ENCODE measurements around the gene GTF2IRD1.

DNA sequence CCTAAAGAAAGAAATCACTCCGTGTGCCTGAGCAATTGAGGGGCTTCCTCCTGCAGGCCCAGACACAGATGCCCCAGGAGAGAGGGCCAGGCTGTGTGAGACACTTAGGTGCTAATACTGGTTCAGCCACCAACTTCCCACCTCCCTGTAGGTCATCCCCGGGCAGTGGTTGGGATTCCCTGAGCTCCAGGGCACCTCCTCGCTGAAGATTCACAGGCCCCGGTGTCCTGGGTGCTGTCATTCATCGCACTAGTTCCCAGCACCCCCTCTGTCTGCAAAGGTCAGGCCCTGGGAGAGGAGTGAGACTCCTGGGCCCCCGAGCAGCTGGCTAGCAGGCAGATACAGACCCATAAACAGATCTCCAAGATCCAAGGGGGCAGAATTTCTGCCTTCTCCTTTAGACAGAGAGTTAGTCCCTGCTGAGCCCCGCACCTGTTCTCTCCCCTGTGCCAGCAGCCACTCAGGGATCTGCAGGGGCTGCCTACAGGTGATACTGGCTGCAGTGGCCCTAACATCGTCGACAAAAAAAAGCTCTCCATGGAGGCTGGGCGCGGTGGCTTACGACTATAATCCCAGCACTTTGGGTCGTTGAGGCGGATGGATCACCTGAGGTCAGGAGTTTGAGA, 165.6 kb downstream of the GTF2IRD1 start:
- TF ChIP-seq, protein P1, sequence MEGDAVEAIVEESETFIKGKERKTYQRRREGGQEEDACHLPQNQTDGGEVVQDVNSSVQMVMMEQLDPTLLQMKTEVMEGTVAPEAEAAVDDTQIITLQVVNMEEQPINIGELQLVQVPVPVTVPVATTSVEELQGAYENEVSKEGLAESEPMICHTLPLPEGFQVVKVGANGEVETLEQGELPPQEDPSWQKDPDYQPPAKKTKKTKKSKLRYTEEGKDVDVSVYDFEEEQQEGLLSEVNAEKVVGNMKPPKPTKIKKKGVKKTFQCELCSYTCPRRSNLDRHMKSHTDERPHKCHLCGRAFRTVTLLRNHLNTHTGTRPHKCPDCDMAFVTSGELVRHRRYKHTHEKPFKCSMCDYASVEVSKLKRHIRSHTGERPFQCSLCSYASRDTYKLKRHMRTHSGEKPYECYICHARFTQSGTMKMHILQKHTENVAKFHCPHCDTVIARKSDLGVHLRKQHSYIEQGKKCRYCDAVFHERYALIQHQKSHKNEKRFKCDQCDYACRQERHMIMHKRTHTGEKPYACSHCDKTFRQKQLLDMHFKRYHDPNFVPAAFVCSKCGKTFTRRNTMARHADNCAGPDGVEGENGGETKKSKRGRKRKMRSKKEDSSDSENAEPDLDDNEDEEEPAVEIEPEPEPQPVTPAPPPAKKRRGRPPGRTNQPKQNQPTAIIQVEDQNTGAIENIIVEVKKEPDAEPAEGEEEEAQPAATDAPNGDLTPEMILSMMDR (IDR thresholded peaks at IDR 0.05) = no peak
- no peak for TF ChIP-seq POLR2A (IDR thresholded peaks at IDR 0.05)
